Stimulated activated naive B cell treated with anti-CD40 and anti-IgM and Interleukin-4, amounts not matched to agents 10 μg/mL and 1 μg/mL and 100 μg/mL, for 72 hours (primary cell): ENCODE results near the gene TULP1.

Source experiments
- ATAC-seq, 2 donors: fragments of 150-1000 bp; cut with Tn5 transposase; replicated peaks; 2 replicates each; pipeline ENCODE4 v1.10.0; 2021; ENCODE audit warnings: moderate library complexity in 1 of 2
- DNase-seq: peaks from one replicate; pipeline ENCODE4 v3.0.0; 2021
- H3K27ac Mint-ChIP-seq: one replicate; pipeline ENCODE4 v1.8.0; 2022; ENCODE audit warnings: mild to moderate bottlenecking, mixed read lengths
- H3K27me3 Mint-ChIP-seq, 2 donors: one replicate each; pipeline ENCODE4 v1.8.0; 2022; ENCODE audit warnings: mixed read lengths in 2 of 2
- H3K36me3 Mint-ChIP-seq, 2 donors: one replicate each; pipeline ENCODE4 v1.8.0; 2022; ENCODE audit warnings: mixed read lengths in 2 of 2, mild to moderate bottlenecking in 1 of 2
- H3K4me1 Mint-ChIP-seq, 2 donors: one replicate each; pipeline ENCODE4 v1.8.0; 2022; ENCODE audit warnings: mixed read lengths in 2 of 2, mild to moderate bottlenecking in 1 of 2
- H3K4me3 Mint-ChIP-seq, 2 donors: one replicate each; pipeline ENCODE4 v1.8.0; 2022; ENCODE audit warnings: mild to moderate bottlenecking in 2 of 2, mixed read lengths in 2 of 2, moderate library complexity in 1 of 2
- H3K9me3 Mint-ChIP-seq, 2 donors: one replicate each; pipeline ENCODE4 v1.8.0; 2022; ENCODE audit warnings: mixed read lengths in 2 of 2, mild to moderate bottlenecking in 1 of 2

TULP1 gene

GRCh38 chr6:35497571-35498421, 14.9 kb downstream of the TULP1 start:
- H3K27ac Mint-ChIP-seq = peak overlapping the region; percentile 56
- peak overlapping the region; percentile 77 to 83 for H3K4me3 Mint-ChIP-seq
- peaks cover 42 to 46% of the 10 kb centered on the region in 2 donors for H3K27me3 Mint-ChIP-seq
- DNase-seq = no peak
- peaks cover 0 to 6% of the 10 kb centered on the region in 2 donors for H3K36me3 Mint-ChIP-seq
- no peaks in the 10 kb centered on the region for H3K9me3 Mint-ChIP-seq
- peaks cover 29 to 37% of the 10 kb centered on the region in 2 donors for H3K4me1 Mint-ChIP-seq
- peak; percentile 33 to 37 for ATAC-seq

DNA sequence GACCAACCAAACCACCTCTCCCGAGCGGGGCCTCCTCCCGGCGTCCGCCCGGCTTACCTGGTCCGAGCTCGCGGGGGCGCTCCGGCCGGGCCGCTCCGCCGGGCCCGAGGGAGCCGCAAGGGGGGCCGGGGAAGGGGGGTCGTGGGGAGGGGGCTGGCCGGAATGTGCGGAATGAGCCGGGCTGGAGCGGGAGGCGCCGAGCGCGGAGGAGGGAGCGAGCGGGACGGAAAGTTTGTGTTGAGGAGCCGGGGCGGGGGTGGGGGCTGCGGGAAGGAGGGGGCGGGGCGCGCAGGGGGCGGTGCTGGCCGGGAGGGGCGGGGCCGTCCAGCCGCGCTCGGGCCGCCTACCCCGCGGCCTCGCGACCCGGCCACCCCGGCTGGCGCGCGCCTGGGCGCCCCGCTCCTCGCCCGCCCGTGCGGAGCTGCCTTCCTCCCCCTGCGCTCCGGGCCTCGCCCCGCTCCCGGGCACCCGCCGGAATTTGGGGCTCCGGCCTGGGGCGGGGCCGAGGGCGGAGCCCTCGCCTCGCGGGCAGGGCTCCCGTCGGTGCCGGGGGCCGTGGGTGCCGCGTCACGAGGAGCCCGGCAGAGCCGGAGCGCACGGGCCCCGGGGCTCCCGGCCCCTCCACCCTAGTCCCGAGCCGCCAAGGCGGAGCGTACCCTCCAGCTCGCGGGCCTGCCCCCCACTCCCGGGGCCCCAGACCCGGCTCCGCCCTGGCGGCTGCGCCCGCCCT, 15.7 kb downstream of the TULP1 start, which contains the start of gene TEAD3:
Gene TEAD3, minus strand, starts transcription at position 239 of the 730 bp plus-strand sequence.
- no peak for DNase-seq
- Mint-ChIP-seq H3K27me3 (peaks cover 45 to 48% of the 10 kb centered on the region in 2 donors), H3K9me3 (no peaks in the 10 kb centered on the region), H3K4me1 (peaks cover 31 to 41% of the 10 kb centered on the region in 2 donors), H3K4me3 (peak within 1 kb of the TSS; percentile 77 to 83), H3K27ac (peak within 1 kb of the TSS; percentile 56), H3K36me3 (peaks cover 0 to 6% of the 10 kb centered on the region in 2 donors)
- peak; percentile 62 to 68 for ATAC-seq

- DNase-seq = no peak
- Mint-ChIP-seq H3K9me3 (no peaks in the 10 kb centered on the region), H3K27ac (no peak overlapping the region), H3K27me3 (peaks cover 43 to 55% of the 10 kb centered on the region in 2 donors), H3K36me3 (peaks cover 0 to 6% of the 10 kb centered on the region in 2 donors), H3K4me1 (peaks cover 31 to 41% of the 10 kb centered on the region in 2 donors), H3K4me3 (peak overlapping the region; percentile 50 to 59)
- no peak for ATAC-seq
Measured at GRCh38 chr6:35496036-35496840, 16.5 kb downstream of the TULP1 start.

DNA sequence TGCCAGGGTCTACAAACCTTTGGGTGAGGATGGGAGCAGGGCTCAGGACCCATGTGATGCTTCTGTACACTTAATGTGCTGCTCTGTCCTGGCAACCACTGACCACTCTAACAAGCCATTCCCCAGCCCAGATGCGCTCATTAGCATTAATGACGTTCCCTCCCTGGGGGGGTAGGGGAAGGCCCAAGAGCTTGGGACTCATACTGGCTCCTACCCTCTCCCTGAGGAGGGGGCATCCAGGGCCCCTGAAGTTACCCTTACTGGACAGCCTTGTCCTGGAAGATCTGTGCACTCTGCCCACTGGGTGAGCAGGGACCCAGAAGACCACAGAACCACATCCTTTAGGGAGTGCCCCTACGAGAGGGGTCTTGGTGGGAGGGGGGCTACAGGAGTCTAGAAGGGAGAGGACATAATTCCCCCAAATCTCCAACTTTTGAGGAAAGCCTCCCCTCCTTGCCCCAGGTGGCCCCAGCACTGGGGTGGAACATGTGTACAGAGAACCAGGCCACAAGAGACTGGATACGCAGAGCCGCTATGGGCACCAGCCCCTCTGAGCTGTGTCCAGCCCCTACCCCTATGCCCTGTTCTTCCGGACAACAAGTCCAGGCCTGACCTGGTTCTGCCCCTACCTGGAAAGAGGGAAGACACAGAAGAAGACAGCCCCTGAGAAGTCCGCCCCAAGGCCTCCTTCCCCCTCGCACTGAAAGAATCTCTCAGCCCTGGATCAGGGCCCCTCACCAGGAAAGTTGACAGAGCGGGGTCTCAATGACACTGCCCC, 17.2 kb downstream of the TULP1 start:
- Mint-ChIP-seq H3K4me1 (peaks cover 31 to 41% of the 10 kb centered on the region in 2 donors), H3K9me3 (no peaks in the 10 kb centered on the region), H3K36me3 (peaks cover 0 to 6% of the 10 kb centered on the region in 2 donors), H3K4me3 (peak overlapping the region; percentile 50 to 51), H3K27me3 (peaks cover 44 to 56% of the 10 kb centered on the region in 2 donors), H3K27ac (no peak overlapping the region)
- ATAC-seq (no peak), DNase-seq (no peak)

DNA sequence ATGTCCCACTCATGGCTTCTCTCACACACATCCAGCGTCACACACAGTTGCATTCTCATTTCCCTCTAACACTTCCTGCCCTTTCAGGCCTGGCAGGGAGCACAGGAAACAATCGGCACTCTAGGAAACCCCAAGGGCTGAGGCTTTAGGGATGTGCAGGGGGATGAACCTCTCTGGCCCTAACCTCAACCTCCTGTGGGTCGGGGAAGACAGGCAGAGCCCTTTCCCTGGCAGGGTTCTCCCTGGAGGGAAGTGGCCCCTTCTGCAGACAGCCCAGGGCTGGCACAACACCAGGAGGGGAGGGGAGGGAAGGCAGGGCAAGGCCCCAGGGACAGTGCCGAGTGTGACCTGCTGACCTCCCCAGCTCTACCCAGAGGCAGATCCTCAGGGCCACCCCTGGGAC, 18.5 kb downstream of the TULP1 start:
- Mint-ChIP-seq H3K4me3 (no peak overlapping the region), H3K4me1 (peaks cover 31 to 41% of the 10 kb centered on the region in 2 donors), H3K9me3 (no peaks in the 10 kb centered on the region), H3K36me3 (peaks cover 0 to 6% of the 10 kb centered on the region in 2 donors), H3K27ac (peak overlapping the region; percentile 0), H3K27me3 (peaks cover 36 to 50% of the 10 kb centered on the region in 2 donors)
- peak; percentile 4 to 29 for ATAC-seq
- DNase-seq = no peak

DNA sequence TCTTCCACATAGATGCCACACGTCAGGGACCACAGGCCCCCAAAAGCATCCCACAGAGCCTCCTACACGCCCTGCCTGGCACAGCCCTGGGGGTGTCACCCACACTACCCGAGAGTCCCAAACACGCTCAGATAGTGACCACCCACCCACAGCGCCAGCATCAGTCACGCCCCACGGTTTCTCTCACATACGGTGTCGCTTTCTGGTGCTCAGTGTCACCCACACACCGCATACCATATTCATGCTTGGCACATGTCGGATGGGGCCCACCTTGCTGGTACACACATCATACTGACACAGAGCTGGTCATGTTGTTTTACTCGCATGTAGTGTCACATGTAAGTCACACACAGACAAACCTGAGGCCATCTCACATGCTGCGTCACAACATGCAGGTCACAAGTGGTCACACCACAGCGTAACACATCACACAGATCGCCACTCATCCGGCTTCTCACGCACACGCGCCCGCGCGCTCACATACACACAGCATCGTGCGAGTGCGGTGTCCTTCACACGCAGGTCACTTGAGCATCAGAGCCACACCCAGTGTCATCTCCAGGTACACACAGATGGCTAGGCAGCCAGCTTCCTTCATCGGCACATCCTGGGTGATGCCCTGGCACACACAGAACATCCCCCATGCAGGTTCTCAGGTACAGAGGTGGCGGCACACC, 19.3 kb downstream of the TULP1 start:
- Mint-ChIP-seq H3K4me3 (no peak overlapping the region), H3K36me3 (peaks cover 0 to under 1% of the 10 kb centered on the region in 2 donors), H3K27me3 (peaks cover 30 to 44% of the 10 kb centered on the region in 2 donors), H3K9me3 (no peaks in the 10 kb centered on the region), H3K27ac (no peak overlapping the region), H3K4me1 (peaks cover 27 to 38% of the 10 kb centered on the region in 2 donors)
- DNase-seq = no peak
- no peak for ATAC-seq

DNA sequence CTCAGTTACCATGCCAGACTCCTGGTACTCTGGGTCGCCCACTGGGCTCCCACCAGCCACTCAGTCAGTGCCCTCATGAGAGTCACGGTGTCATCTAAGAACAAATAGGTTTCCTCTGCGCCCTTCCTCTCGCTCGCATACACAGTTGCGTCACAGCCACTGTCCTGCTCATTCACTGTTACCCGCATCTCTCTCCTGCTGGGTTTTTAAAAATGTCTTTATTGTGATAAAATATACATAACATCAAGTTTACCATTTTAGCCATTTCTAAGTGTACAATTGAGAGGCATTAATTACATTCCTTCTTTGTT, 19.8 kb downstream of the TULP1 start:
- peaks cover 25 to 39% of the 10 kb centered on the region in 2 donors for H3K27me3 Mint-ChIP-seq
- H3K4me3 Mint-ChIP-seq = no peak overlapping the region
- DNase-seq (no peak), ATAC-seq (no peak)
- H3K9me3 Mint-ChIP-seq = no peaks in the 10 kb centered on the region
- peaks cover 28 to 37% of the 10 kb centered on the region in 2 donors for H3K4me1 Mint-ChIP-seq
- H3K27ac Mint-ChIP-seq = no peak overlapping the region
- H3K36me3 Mint-ChIP-seq = no peaks in the 10 kb centered on the region

- Mint-ChIP-seq H3K4me3 (no peak overlapping the region), H3K9me3 (no peaks in the 10 kb centered on the region), H3K27ac (no peak overlapping the region), H3K36me3 (no peaks in the 10 kb centered on the region), H3K27me3 (peaks cover 25 to 36% of the 10 kb centered on the region in 2 donors), H3K4me1 (peaks cover 28 to 35% of the 10 kb centered on the region in 2 donors)
- DNase-seq (no peak), ATAC-seq (no peak)
Measured at GRCh38 chr6:35492258-35492973, 20.3 kb downstream of the TULP1 start.

DNA sequence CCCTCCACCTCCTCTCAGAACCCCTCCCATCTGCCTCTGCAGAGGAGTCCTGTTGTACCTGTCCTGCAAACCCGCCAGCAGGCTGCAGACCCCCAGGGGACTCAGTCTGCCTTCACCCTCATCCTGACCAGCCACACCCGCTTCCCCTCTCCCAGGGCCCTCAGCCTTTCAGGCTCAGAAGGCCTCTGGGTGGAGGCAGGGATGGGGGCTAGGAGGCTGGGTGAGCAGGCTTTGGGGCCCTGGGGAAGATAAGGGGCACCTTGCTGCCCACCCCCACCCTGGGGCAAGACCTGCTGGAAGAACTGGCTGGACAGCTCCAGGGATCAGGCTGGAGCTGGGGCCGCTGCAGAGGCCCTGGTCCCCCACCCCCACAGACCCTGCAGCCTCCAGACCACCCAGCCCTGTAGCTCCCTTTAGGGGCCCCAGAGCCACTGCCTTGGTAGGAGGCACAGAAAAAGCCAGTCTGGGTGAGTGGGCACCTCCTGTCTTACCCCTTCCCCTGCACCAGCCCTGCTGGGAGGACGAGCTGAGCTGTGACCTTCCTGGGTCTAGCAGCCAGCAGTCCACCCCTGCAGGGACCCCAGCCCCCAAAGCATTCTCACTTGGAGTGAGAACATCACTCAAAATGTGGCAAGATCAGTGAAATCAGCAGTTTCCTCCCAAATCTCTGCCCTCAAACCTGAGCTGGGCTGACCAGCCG, 21.0 kb downstream of the TULP1 start:
- no peak for DNase-seq
- Mint-ChIP-seq H3K4me1 (peaks cover 28 to 35% of the 10 kb centered on the region in 2 donors), H3K27me3 (peaks cover 25 to 36% of the 10 kb centered on the region in 2 donors), H3K4me3 (no peak overlapping the region), H3K27ac (no peak overlapping the region), H3K9me3 (no peaks in the 10 kb centered on the region), H3K36me3 (no peaks in the 10 kb centered on the region)
- no peak for ATAC-seq

DNA sequence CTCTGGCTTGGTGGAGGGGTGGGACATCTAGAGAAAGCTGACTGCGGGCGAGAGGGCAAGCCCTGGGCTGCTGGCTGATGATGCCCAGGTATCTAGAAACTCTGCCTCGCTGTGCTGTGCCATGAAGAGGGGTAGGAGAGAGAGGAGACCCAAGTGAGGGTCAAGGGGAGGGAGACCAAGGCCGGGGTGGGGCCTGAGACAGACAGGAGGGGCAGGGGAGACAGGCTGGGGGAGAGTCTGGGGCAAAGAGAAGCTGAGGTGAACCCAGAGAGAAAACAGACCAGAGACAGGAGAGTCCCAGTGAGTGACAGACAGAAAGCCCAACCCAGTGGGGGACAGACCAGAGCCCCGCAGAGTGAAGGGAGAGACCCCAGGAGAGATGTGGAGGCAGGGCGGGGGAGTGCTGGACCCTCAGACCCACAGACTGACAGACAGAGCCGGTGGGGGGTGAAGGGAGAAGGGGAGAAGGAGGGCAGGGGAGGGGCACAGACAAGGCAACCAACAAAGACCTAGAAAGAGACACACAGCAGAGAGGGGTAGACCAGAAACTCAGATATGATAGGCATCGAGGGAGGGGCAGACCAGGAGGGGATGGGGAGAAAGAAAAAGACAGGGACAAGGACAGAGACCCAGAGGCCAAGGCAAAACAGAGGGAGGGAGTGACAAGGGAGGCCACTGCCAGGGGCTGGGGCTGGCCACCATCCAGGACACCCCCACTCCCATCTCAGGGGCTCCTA, 21.7 kb downstream of the TULP1 start:
- ATAC-seq (no peak), DNase-seq (no peak)
- no peaks in the 10 kb centered on the region for H3K9me3 Mint-ChIP-seq
- peak overlapping the region; percentile 34 for H3K27ac Mint-ChIP-seq
- H3K4me1 Mint-ChIP-seq = peaks cover 28 to 35% of the 10 kb centered on the region in 2 donors
- H3K4me3 Mint-ChIP-seq = no peak overlapping the region
- H3K36me3 Mint-ChIP-seq = no peaks in the 10 kb centered on the region
- H3K27me3 Mint-ChIP-seq = peaks cover 25 to 36% of the 10 kb centered on the region in 2 donors

GRCh38 chr6:35489995-35490791, 22.5 kb downstream of the TULP1 start:
- ATAC-seq = no peak

More at GRCh38 chr6:35489995-35490791, 22.5 kb downstream of the TULP1 start:
- no peaks in the 10 kb centered on the region for H3K9me3 Mint-ChIP-seq
- H3K27me3 Mint-ChIP-seq = peaks cover 22 to 36% of the 10 kb centered on the region in 2 donors
- H3K4me1 Mint-ChIP-seq = peaks cover 24 to 34% of the 10 kb centered on the region in 2 donors
- no peak for DNase-seq
- no peaks in the 10 kb centered on the region for H3K36me3 Mint-ChIP-seq
- H3K27ac Mint-ChIP-seq = peak overlapping the region; percentile 34
- no peak overlapping the region for H3K4me3 Mint-ChIP-seq
